ENCODE data around the gene DNAJC11.

DNA sequence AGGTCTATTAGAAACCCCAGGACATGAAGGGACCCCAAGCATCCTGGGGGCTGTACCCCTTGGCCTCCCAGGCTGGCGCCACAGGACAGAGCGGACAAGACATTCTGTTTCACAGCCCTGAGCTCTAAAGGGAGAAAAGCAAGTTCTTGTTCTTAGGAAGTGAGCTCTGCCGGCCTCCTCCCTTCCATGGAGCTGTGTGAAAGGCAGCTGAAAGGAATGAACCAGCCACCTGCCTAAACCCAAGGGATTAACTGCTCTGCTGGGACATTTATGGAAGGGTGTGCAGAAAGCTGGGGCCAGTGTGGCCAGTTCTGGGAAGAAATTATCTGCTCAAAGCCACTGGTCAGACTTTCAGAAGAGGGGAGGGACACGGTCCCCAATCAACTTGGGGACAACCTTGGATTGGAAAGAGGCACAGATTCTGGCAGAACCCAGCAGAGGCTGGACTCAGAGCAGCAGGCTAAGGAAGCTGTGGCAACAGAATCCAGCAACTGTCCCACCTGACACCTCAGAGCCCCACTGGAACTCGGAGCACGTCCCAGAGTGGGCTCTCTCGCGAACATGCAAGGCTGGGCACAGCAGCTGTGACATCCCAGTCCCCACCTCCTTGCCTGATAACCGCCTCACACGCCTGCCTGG, 101.1 kb downstream of the DNAJC11 start:
- TF ChIP-seq RARB (CRISPR knock-in tag; IDR thresholded peaks at IDR 0.05) (no peak), ZNF8 (CRISPR knock-in tag; IDR thresholded peaks at IDR 0.05) (no peak), ZFP3 (CRISPR knock-in tag; IDR thresholded peaks at IDR 0.05) (no peak), TOX (CRISPR knock-in tag; IDR thresholded peaks at IDR 0.05; ENCODE audit: borderline replicate concordance) (no peak), ARNTL (CRISPR knock-in tag; IDR thresholded peaks at IDR 0.05; ENCODE audit: borderline replicate concordance, low read depth) (no peak), PATZ1 (CRISPR knock-in tag; IDR thresholded peaks at IDR 0.05; ENCODE audit: borderline replicate concordance) (no peak), ZFP30 (CRISPR knock-in tag; IDR thresholded peaks at IDR 0.05) (no peak), OSR1 (CRISPR knock-in tag; IDR thresholded peaks at IDR 0.05) (no peak), BACH2 (CRISPR knock-in tag; IDR thresholded peaks at IDR 0.05; ENCODE audit: borderline replicate concordance) (no peak), POU6F1 (CRISPR knock-in tag; IDR thresholded peaks at IDR 0.05; ENCODE audit: borderline replicate concordance, low read depth) (no peak), GLIS3 (CRISPR knock-in tag; IDR thresholded peaks at IDR 0.05) (no peak)
